SU-DHL-6 (cell line): ENCODE measurements around the gene HTT.

ENCODE experiments used
- H2AFZ ChIP-seq: fragments of 200-600 bp; sonication (generic); 2 replicates; pipeline ENCODE4 v1.6.1; 2014; ENCODE audit warnings: low read depth, mild to moderate bottlenecking, moderate library complexity, mixed read lengths, antibody characterized with exemption, low read length; ENCODE audit not compliant: severe bottlenecking
- H3F3A ChIP-seq: fragments of 200-600 bp; shearing (Covaris generic); 2 replicates; pipeline ENCODE4 v1.6.0; 2016; ENCODE audit warnings: antibody characterized with exemption, mild to moderate bottlenecking; ENCODE audit not compliant: insufficient read depth
- H3K27ac ChIP-seq: fragments of 200-600 bp; sonication (generic); 2 replicates; pipeline ENCODE4 v1.5.1; 2016; ENCODE audit warnings: low read depth, mild to moderate bottlenecking, low read length, moderate library complexity, mixed read lengths
- H3K27me3 ChIP-seq: fragments of 200-600 bp; sonication (generic), shearing (Covaris generic); 2 replicates; pipeline ENCODE4 v1.6.0; 2014; ENCODE audit warnings: mild to moderate bottlenecking, low read length
- H3K36me3 ChIP-seq: fragments of 200-600 bp; sonication (generic); 2 replicates; pipeline ENCODE4 v1.6.1; 2014; ENCODE audit warnings: mild to moderate bottlenecking, low read length, mixed read lengths
- H3K4me2 ChIP-seq: fragments of 300-600, 200-600 bp; shearing (Covaris generic), sonication (generic); 2 replicates; pipeline ENCODE4 v1.6.0; 2014; ENCODE audit warnings: low read length, low read depth, mild to moderate bottlenecking; ENCODE audit not compliant: poor library complexity, severe bottlenecking
- H3K4me3 ChIP-seq: fragments of 200-600 bp; sonication (generic); 2 replicates; pipeline ENCODE4 v1.5.1; 2014; ENCODE audit warnings: antibody characterized with exemption, low read length, mild to moderate bottlenecking, mixed read lengths; ENCODE audit not compliant: insufficient read depth, poor library complexity, severe bottlenecking
- H3K79me2 ChIP-seq: fragments of 200-600 bp; sonication (generic); 2 replicates; pipeline ENCODE4 v1.6.1; 2014; ENCODE audit warnings: mild to moderate bottlenecking, low read length, moderate library complexity; ENCODE audit not compliant: insufficient read depth
- H3K9ac ChIP-seq: fragments of 200-600 bp; sonication (generic); 2 replicates; pipeline ENCODE4 v1.7.0; 2014; ENCODE audit warnings: mild to moderate bottlenecking, low read length
- H3K9me2 ChIP-seq: fragments of 200-600 bp; sonication (generic); replicated peaks from 2 replicates; pipeline ENCODE4 v1.6.1; 2014; ENCODE audit warnings: low read length; ENCODE audit not compliant: insufficient read depth
- H3K9me3 ChIP-seq: fragments of 200-600 bp; sonication (generic); 2 replicates; pipeline ENCODE4 v1.6.1; 2014; ENCODE audit warnings: low read length, mixed read lengths; ENCODE audit not compliant: insufficient read depth
- H4K20me1 ChIP-seq: fragments of 200-600 bp; sonication (generic); 2 replicates; pipeline ENCODE4 v1.6.1; 2014; ENCODE audit warnings: low read depth, mild to moderate bottlenecking, antibody characterized with exemption, low read length, moderate library complexity, mixed read lengths
- CTCF ChIP-seq: fragments of 200-600 bp; sonication (generic); IDR thresholded peaks from one replicate; pipeline ENCODE4 v1.5.1; 2017; ENCODE audit warnings: antibody characterized with exemption, mild to moderate bottlenecking, low read length, moderate library complexity; ENCODE audit not compliant: insufficient read depth, poor library complexity, severe bottlenecking
- EZH2phosphoT487 ChIP-seq: fragments of 200-600 bp; sonication (generic), shearing (Covaris generic); conservative IDR thresholded peaks from 2 replicates; pipeline ENCODE4 v1.6.1; 2018; ENCODE audit warnings: mild to moderate bottlenecking, antibody characterized with exemption, low read length, moderate library complexity, mixed read lengths

HTT gene

GRCh38 chr4:3121596-3121995 is 47.1 kb downstream of the HTT start:
- Histone ChIP-seq H2AFZ (no peak overlapping the region), H3F3A (peaks cover 7% of the 10 kb centered on the region; the same call in 1 of the 2 replicates), H3K9me2 (no peaks in the 10 kb centered on the region), H3K9ac (no peak overlapping the region), H3K4me2 (no peak overlapping the region), H3K36me3 (peaks cover 17% of the 10 kb centered on the region; the same call in 1 of the 2 replicates), H3K27me3 (no peaks in the 10 kb centered on the region), H3K9me3 (no peaks in the 10 kb centered on the region), H3K79me2 (no peaks in the 10 kb centered on the region), H4K20me1 (no peaks in the 10 kb centered on the region; the same call in 1 of the 2 replicates), H3K4me3 (no peak overlapping the region), H3K27ac (no peak overlapping the region)
- no peak for TF ChIP-seq EZH2phosphoT487

- no peaks in the 10 kb centered on the region for H3K79me2 ChIP-seq
- H3F3A ChIP-seq, result peaks cover 7% of the 10 kb centered on the region; the same call in 1 of the 2 replicates
- no peaks in the 10 kb centered on the region for H3K27me3 ChIP-seq
- peaks cover 18% of the 10 kb centered on the region; the same call in 1 of the 2 replicates for H3K36me3 ChIP-seq
- no peak overlapping the region for H2AFZ ChIP-seq
- TF ChIP-seq CTCF (no peak), EZH2phosphoT487 (no peak)
- H3K9me3 ChIP-seq, result no peaks in the 10 kb centered on the region
- no peak overlapping the region for H3K27ac ChIP-seq
- H4K20me1 ChIP-seq, result no peaks in the 10 kb centered on the region; the same call in 1 of the 2 replicates
- H3K9me2 ChIP-seq, result no peaks in the 10 kb centered on the region
- no peak overlapping the region for H3K4me3 ChIP-seq
- H3K4me2 ChIP-seq, result no peak overlapping the region
- no peak overlapping the region for H3K9ac ChIP-seq
These were observed 47.6 kb downstream of the HTT start for GRCh38 chr4:3122081-3122563.

GRCh38 chr4:3123181-3123671 is 48.7 kb downstream of the HTT start:
- TF ChIP-seq CTCF, result no peak
- TF ChIP-seq EZH2phosphoT487, result no peak
- no peak overlapping the region for H2AFZ ChIP-seq
- no peak overlapping the region for H3K4me3 ChIP-seq
- H3K4me2 ChIP-seq, result no peak overlapping the region
- H3K36me3 ChIP-seq, result peaks cover 18% of the 10 kb centered on the region; the same call in 1 of the 2 replicates
- no peaks in the 10 kb centered on the region; the same call in 1 of the 2 replicates for H4K20me1 ChIP-seq
- no peaks in the 10 kb centered on the region for H3K27me3 ChIP-seq
- no peak overlapping the region for H3K27ac ChIP-seq
- no peaks in the 10 kb centered on the region for H3K9me3 ChIP-seq
- H3K9ac ChIP-seq, result no peak overlapping the region
- no peaks in the 10 kb centered on the region for H3K79me2 ChIP-seq
- H3F3A ChIP-seq, result peaks cover 7% of the 10 kb centered on the region; the same call in 1 of the 2 replicates
- no peaks in the 10 kb centered on the region for H3K9me2 ChIP-seq

GRCh38 chr4:3124070-3124767 is 49.7 kb downstream of the HTT start:
- H4K20me1 ChIP-seq, result no peaks in the 10 kb centered on the region; the same call in 1 of the 2 replicates
- peaks cover 7% of the 10 kb centered on the region; the same call in 1 of the 2 replicates for H3F3A ChIP-seq
- H3K9me3 ChIP-seq, result no peaks in the 10 kb centered on the region
- H3K9me2 ChIP-seq, result no peaks in the 10 kb centered on the region
- H3K36me3 ChIP-seq, result 0 out of 2 replicates have a peak, but pooled peaks cover 24% of the 10 kb centered on the region
- H2AFZ ChIP-seq, result no peak overlapping the region
- no peak overlapping the region for H3K27ac ChIP-seq
- no peak overlapping the region for H3K4me2 ChIP-seq
- no peak for TF ChIP-seq EZH2phosphoT487
- no peak for TF ChIP-seq CTCF
- no peak overlapping the region for H3K4me3 ChIP-seq
- H3K9ac ChIP-seq, result no peak overlapping the region
- H3K27me3 ChIP-seq, result no peaks in the 10 kb centered on the region
- no peaks in the 10 kb centered on the region for H3K79me2 ChIP-seq
